Hematopoietic multipotent progenitor cell treated with erythropoietin and hydrocortisone succinate and interleukin-3 and kit ligand, for 15 days (in vitro differentiated cells): ENCODE measurements around the gene MAPKAPK3.
"Not testable (repeated sequence)": the region's sequence is repeated elsewhere in the genome, so short reads cannot be mapped to it uniquely, and the experiment has no call there.

Experiments used
- DNase-seq: peaks from one replicate; pipeline ENCODE4 v3.0.0-alpha.2; 2015; ENCODE audit warnings: low spot score

MAPKAPK3 gene

DNA sequence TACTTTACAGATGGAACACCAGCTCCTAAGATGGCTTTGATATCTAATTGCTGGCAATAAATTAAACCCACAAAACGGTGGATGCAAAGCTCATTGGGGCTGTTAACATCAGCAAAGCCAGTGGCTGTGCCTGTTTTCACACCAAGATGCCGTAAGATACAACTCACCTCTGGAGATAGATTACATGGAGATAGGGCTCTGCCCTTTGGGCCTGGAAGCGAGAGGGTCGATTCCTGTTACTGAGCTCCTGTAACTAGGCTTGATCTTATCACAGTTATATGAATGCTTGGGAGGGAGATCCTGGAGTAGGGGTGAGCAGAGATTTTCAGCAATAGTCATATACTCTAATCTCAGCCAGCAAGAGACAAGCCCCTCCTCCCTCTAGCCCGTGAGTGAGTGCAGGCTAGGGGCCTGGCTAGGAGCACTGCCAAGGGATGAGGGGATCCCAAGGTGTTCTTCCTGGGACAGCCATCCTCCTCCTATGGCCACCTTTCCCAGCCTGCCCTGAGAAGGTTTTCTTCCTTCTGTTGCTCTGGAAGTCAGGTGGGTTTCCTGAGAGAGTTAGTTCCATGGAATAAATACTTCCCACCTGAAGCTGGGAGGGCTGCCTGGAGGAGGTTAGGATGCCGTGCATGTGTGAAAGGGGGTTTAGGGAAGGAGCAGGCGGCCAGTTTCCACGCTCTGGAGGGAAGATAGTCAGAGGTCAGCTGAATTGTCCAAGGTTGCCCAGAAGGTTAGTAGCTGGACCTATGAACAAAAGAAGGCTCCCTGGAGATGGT, 39.7 kb downstream of the MAPKAPK3 start:
- no peak for DNase-seq

DNA sequence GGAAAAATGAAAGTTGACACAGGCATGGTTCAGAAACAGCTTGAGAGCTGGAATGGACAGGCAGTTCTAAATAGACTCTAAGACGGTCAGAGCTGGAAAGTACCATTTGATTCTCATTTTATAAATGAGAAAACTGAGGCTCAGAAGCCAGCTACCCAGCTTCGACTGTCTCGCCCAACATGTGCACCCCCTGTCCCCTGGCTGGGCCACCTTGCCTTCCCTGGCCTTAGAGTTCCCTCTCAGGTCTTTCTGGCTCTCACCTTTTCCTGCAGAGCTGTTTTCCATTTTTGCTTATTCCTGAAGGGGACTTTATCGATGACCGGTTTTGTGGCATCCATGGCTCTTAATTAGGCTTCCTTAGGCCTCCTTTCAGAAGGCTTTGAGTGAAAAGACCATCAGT, 40.5 kb downstream of the MAPKAPK3 start:
- no peak for DNase-seq

DNA sequence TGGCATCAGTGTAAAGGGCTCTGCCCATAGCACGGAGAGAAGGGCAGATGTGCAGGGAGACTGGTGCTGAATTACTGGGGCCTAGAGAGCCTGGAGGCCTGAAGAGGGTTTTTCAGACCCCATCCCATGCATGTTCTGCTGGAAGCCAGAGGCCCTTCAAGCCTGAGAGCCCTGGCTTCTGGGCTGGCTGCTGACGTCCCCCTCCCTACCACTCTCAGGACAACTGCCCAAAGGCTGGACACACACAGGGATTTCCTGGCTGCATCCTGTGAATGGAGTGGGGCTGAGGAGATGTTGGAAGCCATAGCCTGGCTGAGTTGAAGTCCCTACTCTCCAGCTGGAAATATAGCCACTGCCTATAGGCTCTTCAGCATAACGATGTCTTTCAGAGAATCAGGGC, 40.9 kb downstream of the MAPKAPK3 start:
- no peak for DNase-seq

- DNase-seq = no peak
These were observed 41.5 kb downstream of the MAPKAPK3 start for GRCh38 chr3:50658416-50658815.

GRCh38 chr3:50658831-50659230, 41.9 kb downstream of the MAPKAPK3 start:
- no peak for DNase-seq

DNA sequence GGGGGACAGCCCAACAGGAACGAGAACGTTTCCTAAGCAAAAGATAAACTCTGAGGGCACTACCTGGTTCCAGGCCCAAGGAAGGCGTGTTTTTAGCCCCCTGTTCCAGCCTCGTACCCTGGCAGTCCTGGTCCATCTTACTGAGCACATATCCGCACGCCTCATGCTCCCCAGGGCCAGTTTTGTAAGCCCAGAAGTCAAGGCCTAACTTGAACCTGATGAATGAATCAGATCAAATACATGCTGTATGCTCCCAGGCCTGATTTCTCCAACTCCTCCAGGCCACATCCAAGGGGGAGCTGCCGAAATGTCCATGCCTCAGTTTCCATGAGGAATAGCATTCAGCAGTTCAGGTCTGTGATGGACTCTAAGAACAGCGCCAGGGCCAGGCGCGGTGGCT, 43.4 kb downstream of the MAPKAPK3 start:
- no peak for DNase-seq

DNA sequence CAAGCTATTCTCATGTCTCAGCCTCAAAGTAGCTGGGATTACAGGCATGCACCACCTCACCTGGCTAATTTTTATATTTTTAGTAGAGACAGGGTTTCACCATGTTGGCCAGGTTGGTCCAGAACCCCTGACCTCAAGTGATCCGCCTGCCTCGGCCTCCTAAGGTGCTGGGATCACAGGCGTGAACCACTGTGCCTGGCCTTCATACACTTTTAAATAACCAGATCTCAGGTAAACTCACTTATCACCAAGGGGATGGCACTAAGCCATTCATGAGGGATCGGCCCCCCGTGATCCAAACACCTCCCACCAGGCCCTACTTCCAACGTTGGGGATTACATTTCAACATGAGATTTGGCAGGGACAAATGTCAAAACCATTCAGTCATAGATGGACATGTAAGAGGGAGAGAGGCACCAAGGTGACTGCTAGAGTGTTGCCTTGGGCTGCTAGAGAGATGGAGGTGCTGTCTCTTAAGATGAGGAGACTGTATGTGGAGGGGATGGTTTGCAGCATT, 44.4 kb downstream of the MAPKAPK3 start:
- DNase-seq = no peak

GRCh38 chr3:50662408-50662807, 45.5 kb downstream of the MAPKAPK3 start:
- DNase-seq = no peak

- no peak for DNase-seq
These were observed 48.3 kb downstream of the MAPKAPK3 start for GRCh38 chr3:50665081-50665840.

DNA sequence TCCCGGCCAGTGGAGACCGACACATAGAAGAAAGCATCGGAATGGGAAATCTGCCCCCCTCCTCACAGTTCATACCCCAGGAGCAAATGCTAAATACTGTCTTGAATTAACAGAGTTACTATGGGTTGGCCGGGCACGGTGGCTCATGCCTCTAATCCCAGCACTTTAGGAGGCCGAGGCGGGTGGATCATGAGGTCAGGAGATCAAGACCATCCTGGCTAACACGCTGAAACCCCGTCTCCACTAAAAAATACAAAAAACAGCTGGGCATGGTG, 48.8 kb downstream of the MAPKAPK3 start:
- not testable (repeated sequence) for DNase-seq

- no peak for DNase-seq
These were observed 49.9 kb downstream of the MAPKAPK3 start for GRCh38 chr3:50666837-50667236.

DNA sequence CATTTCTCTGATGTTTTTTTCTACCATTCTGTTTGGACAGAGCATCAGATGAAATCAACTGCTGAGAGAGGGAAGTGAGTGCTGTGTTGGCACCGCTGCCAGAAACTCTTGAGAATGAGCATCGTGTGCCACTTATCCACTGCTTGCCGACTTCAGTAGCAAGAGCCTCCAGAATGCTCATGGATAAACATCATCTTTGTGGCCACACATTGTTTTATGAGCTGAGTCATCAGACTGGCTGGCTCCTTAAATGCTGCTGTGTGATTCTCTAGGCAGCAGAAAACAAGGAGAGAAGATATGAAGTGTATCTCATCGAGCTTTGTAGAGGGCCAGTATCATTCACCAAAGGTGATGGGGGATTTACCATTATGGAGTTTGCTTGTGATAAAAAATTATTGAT, 54.4 kb downstream of the MAPKAPK3 start:
- DNase-seq = no peak

- DNase-seq = no peak
These were observed 55.7 kb downstream of the MAPKAPK3 start for GRCh38 chr3:50672656-50673055.

DNA sequence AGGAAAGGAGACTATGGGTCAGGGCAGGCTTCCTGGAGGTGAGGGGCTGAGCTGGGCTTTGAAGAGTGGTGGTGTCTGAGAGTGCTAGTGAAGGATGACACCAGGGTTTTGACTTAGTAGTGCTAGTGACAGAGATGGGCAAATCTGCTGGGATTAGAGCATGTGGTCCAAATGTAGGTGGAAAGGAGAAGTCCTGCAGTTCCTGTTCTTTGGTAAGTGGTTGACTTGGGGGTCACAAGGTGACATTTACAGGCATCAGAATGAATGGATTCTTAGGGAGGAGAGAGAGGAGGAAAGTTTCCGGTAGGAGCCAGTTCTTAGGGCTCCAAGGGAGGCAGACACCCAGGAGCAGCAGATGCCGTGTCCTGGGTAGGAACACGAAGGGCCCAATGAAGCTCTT, 57.0 kb downstream of the MAPKAPK3 start:
- no peak for DNase-seq

DNA sequence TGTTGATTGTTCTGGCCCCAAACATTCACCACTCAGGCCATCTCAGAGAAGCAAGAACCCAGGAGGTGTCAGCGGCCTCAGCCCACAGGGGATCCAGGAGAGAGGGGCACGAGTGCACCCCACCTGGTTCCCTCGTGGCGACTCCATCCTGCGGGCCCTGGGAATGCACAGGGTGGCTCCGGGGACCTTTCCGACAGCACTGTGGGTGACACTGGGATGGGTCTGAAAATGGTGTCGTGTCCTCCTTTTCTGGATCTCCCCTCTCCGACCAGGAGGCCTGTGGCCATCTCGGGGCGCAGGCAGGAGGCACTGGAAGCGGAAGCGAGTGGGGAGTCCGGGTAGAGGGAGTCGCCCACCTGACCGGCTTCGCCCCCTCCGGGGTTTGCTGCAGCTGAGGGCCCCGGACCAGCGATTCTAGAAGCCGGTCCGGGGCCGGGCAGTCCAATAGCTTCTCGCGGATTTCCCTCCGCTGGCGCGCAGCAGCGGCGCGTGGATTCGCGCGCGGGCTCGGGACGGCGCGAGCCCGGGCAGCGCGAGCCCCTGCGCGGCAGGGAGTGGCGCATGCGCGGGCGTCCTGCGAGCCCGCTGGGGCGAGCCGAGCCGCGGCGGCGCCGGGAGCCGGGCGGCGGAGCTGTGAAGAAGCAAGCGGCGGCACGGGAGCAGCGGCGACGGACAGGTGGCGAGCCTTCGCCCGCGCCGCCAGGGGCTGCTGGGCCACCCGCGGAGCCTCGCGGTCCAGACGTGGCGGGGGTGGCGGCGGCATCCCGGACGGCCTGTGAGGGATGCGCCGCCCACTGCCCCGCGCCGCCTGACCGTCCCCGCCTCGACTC, 57.6 kb downstream of the MAPKAPK3 start, which contains the start of gene DOCK3:
Gene DOCK3 (plus strand): TSS at position 579 of the 830 bp plus-strand sequence. CDS start 337 bp downstream, outside the sequence.
- no peak for DNase-seq

- DNase-seq = no peak
These were observed 58.5 kb downstream of the MAPKAPK3 start for GRCh38 chr3:50675179-50676030.

DNA sequence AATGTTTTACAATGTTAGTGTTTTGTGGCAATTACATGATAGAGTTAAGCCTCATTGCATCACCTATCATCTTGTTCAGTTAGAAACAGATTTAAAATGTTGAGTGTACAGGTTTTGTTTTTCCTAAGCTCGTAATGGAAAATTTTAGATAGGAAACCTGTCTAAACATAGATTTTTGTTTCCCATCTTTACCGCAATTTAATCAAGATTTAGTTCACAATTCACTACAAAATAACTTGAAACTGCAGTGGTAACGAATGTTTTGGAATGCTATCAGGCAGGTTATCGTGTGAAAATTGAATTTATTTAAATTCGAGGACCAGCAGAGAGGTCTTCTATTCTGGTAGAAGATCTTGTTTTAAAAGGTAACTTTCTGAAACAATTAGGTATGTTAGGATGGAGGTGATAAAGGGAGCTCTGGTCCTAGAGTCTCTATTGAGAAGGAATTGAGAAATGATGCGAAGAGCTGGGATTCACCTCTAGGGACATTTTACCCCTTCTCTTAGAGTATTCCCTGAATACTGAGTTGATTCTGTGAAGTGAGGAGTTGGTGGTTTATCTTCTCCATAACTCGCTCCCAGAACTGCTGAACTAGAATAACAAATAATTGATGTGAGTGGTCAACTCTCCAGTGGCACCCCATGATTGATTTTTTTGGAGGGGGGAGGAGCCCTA, 59.2 kb downstream of the MAPKAPK3 start:
- no peak for DNase-seq

- DNase-seq = no peak
These were observed 70.3 kb downstream of the MAPKAPK3 start for GRCh38 chr3:50687127-50687751.

GRCh38 chr3:50687916-50688315, 71.0 kb downstream of the MAPKAPK3 start:
- DNase-seq = no peak

- not testable (repeated sequence) for DNase-seq
These were observed 71.7 kb downstream of the MAPKAPK3 start for GRCh38 chr3:50688602-50689001.
